ENCODE data around the gene PSMG4.
A peak's percentile ranks its signal among the peaks of the same experiment; 100 is the strongest.
"Not testable (repeated sequence)": the region's sequence is repeated elsewhere in the genome, so short reads cannot be mapped to it uniquely, and the experiment has no call there.

Gene PSMG4

DNA sequence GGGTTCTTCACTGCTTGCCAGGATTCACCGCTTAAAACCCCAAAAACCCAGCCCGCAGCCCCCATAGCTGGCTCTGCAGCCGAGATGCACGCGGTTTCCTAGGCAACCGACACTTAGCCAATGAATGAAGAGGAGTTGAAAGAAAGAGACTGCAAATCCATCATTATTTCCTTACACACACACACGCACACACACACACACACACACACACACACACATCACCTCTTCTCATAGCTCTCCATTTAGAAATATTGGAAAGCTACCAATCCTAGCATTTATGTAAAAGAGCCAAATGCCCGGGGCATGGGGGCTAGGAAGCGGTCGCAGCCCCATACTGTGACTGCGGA is 27.9 kb upstream of the PSMG4 start:
- no peak for DNase-seq

DNA sequence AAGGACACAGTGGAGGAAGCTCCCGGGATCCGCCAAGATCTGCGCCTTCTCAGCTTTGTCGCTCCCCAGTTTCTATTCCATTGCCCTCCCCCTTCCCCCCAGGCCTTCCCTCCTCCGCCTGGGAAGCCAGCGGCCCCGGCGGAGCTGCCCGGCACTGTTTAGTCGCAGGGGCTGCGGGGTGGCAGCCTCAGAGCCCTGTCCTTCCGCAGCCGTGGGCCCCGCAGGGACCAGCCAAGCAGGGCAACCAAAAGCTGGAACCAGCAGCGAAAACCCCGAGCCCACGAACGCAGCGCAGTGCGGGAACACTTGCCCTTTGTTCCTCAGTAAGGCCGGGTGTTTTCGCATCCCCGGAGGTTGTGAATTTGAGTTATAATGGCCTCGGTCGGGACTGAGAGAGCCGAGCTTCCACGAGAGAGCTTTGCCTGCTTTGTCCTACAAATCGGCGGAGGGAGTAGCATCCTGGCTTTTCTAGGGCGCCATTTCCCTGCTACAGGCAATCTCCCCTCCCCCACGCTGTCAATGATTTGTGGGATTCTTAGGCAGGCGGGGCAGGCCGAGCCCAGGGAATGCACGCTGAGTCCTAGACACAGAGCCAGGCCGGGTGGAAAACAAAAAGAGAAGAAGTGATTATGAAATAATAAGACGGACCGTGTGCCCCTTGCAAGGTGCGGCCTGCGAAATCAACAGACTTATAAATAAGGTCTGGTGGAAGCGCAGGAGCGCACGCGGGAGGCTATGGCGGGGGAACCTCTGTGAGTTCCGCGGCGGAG is 27.3 kb upstream of the PSMG4 start:
- no peak for DNase-seq

DNA sequence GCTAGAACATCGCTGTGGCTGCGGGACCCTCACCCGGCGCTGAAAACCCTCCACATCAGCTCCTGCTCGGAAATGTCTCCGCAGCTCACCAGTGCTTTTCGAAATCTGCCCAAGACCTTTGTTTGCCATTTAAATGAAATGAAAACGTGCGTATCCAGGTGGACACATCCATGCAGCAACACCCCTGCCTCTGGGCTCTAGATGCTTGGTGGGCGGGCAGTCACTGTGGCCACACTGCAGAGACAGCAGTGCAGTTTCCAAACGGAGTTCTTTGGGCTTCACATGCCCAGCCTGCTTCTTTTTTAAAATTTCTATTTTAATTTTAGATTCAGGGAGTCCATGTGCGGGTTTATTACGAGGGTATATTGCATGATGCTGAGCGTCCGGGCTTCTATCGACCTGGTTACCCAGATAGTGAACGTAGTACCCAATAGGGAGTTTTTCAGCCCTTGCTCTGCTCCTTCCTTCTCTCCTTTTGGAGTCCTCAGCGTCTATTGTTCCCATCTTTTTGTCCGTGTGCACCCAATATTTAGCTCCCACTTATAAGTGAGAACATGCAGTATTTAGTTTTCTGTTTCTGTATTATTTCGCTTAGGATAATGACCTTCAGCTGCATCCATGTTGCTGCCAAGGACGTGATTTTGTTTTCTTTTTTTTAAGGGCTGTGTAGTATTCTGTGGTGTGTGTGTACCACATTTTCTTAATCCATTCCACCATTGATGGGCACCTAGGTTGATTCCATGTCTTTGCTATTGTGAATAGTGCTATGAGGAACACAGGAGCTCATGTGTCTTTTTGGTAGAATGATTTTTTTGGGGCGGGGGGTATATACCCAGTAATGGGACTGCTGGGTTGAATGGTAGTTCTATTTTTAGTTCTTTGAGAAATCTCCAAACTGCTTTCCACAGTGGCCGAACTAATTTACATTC is 26.5 kb upstream of the PSMG4 start:
- no peak for DNase-seq

DNA sequence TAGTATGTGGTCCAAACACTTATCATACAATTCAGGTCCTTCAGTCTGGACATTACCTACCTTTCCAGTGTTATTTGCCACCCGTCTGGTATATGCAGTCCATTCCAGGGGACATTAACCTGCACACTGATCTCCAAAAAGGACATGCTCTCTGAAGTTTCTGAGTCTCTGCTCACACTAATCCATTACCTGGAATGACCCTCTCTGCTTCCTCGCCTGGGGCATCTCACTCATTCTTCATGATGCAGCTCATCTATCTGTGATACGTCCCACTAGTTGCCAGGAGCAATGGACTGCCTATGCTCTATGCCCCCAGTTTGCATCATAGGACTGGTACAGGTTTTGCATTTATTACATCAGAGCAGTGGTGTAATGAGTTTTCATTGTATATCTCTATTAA is 25.4 kb upstream of the PSMG4 start:
- no peak for DNase-seq

DNA sequence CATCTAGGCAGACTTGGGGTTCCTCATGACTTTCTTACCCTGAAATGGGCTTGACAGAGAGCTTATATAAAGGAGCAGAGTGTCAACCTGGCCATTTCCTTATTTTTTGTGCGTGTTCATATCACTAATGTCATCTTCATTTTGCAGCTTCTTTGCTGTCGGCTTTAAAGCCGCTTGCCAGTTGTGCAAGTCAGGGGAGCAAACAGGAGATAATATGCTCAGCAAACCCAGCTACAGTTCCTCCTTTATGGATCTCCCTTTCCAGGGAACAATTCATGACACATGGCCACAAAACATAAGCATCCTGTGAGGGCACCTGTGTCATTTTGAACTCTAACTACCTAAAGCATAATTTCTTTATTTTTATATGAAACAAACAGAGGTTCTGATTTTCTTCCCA is 24.8 kb upstream of the PSMG4 start:
- no peak for DNase-seq

DNA sequence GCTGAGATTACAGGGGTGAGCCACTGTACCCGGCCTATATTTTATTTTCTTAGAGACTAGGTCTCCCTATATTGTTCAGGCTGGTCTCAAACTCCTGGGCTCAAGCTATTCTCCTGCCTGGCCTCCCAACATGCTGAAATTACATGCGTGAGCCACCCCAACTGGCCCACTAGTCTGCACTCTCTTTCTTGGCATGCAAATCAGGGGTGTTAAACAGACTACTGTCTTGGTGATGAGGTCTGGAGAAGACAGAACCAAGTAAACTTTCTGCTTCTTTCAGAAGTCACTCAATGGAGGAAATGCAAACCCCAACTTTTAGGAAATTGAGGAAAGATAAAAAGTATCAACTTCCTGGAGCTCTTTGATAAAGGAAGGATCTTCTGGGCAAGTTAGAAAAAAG is 23.3 kb upstream of the PSMG4 start:
- no peak for DNase-seq

DNA sequence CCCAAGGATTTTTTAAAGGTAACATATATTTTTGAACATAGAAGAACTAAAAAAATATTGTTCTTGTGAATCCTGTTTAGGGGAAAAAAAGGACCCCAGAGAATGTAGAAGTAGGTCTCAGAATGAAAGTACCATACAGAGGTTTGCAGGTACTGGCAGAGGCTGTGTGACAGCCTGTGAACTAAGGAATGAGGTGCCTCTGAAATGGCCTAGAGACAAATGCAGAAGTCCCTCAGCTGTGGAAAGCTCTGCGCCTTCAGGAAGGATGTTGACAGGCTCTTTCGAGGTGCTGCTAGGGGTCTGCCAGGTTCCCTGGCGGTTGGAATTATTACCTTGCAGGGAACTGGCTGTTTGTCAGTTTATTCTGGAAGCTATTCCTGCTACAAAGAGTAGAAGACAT is 22.7 kb upstream of the PSMG4 start:
- no peak for DNase-seq

DNA sequence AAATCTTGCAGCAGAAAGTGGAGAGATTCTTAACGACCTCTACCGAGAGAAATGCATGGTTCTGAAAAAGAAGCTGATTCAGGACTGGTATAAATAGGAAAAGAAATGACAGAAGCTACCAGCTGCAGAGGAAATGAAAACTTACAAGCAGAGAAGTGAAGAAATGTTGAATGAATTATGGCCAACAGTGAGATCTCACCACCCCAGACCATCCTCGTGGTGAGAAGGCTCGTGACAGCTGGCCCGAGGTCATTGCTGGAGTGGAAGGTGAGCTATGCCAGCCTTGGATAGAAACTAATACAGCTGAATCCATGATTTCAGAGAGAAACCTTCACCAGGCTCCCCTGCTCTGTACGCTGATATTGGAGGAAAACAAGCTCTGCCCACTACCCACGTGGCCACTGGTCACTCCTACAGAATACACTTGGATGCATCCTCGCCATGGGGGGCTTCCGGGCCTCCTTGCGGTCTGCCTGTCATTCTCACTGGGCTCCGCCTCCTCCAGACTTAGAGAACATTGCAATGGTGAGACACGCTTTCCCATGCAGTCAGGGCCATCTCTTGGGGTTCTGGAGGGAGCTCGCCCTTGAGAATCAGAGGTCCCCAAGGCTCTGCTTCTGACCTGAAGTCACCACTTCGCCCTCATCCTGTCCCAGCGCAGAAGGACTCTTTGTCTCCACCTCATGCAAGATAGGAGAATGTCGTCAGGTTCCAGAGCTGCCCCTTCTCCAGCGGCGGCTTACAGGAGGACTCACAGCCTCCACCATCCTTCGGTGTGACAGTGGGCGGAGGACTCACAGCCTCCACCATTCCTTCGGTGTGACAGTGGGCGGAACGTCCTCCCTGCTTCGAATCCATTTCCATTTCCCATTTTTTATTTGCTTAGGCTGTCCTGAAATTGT is 20.7 kb upstream of the PSMG4 start:
- DNase-seq, result no peak

DNA sequence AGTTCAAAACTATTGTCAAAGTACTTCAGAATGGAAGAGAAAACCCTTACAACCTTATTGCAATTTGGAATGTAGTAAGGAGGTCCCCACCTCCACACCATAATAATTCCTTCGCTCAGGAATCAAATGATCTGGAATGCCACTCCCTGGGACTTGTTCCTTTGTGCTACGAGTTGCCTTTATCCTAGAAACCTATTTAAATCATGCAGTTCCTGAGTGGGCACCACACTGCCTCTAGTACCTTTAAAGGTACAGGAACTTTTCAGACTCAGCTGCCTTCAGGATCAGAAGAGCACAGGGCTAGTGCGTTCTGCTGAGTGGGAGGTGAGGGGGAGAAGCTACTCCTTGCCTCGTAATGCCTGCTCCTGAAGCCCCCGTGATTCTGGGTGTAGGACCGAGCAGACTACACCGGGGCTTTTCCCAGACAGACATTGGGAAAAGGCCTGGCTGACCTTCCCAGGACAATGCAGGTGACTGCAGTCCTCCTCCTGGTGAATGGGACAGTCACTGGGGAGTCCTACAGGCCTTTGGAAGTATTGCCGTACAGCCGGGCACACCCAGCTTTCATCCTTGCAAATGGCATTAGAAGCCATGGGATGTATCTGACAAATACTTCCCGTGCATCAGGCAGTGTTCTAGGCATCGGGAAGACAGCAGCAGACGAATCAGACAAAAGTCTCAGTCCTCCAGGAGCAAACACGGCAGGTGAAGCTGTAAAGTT is 19.5 kb upstream of the PSMG4 start:
- DNase-seq, result no peak

DNA sequence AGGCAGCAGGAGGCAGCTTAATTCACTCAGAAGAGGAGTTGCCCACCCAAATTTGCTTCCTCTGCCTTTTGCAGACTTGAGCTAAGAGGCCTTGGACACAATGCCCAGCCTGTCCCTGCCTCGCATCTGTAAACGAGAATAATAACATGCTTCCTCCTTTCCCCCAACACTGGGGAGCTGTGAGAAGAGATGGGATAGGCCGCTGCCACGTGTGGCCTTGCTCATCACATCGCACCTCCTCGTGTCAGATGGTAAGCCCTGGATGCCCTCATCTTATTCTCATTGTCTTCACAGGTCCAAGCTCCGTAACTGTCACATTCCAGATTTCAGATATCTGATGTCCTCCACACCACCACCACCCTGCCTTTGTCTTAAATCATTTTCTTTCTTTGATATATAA is 18.2 kb upstream of the PSMG4 start:
- DNase-seq, result no peak

DNA sequence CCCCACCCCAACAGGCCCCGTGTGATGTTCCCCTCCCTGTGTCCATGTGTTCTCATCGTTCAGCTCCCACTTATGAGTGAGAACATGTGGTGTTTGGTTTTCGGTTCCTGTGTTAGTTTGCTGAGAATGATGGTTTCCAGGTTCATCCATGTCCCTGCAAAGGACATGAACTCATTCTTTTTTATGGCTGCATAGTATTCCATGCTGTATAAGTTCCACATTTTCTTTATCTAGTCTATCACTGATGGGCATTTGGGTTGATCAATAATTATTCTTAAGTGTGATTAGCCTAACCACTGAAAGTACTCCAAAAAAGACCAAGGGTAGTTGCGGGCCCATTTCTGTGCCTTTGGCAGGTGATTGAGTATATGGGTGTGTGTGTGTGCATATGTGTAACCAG is 17.0 kb upstream of the PSMG4 start:
- DNase-seq, result not testable (repeated sequence)

DNA sequence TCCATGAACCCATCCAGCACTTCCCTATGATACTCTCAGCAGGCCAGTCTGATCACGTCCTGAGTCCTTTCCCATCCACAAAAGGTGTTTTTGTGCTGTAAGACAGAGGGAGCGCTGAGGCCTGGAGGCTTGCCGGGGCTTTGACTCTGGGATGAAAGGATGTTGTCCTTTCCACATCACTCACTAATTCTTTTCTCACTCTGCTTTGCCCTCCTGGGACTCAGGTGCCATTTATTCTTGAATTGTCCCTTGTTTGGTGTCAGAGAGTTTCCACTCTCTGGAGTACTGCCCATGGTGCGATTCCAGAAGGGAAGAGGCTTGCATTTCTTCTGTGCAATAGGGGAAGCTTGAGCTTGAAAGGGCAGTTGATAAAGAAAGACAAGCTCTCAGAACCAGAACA is 16.0 kb upstream of the PSMG4 start:
- DNase-seq, result no peak

DNA sequence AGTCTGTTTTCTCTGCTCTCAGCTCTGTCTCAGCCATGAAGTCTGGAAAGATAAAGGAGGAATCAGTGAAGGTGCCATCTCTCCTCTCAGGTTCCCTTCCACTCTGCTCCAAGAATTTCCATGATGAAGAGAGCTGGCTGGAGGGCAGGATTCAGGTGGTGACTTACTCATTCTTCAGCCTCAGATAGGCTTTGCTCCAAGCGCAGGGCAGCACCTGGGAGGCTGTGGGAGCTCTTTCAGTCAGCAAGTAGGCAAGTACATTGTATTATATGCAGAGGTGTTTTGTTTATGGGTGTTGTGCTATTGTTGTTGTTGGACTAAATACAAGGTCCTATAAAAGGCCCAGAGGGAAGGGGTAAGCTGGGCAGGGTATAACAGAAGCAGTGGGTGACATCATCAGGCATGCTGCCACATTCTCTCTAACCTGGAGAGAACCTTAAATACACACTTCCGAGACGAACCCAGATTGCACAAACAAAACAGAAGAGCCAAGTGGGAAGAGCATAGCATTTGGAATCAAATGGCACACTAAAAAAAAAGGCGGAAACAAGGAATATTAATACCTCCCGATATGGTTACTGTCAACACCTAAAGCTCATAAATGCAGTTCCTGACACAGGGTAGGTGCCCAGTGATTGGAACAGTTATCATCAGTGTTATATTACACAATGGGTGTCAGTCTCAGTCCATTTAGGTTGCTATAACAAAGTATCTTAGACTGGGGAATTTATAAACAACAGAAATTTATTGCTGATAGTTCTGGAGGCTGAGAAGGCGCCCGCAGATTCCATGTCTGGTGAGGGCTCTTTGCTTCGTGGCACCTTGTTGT is 14.5 kb upstream of the PSMG4 start:
- DNase-seq, result no peak

DNA sequence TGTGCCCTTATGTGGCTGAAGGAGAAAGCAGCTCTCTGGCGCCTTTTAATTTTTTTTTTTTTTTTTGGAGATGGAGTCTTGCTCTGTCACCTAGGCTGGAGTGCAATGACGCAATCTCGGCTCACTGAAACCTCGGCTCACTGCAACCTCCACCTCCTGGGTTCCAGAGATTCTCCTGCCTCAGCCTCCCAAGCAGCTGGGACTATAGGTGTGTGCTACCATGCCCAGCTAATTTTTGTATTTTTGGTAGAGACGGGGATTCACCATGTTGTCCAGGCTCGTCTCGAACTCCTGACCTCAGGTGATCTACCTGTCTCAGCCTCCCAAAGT is 13.9 kb upstream of the PSMG4 start:
- not testable (repeated sequence) for DNase-seq

DNA sequence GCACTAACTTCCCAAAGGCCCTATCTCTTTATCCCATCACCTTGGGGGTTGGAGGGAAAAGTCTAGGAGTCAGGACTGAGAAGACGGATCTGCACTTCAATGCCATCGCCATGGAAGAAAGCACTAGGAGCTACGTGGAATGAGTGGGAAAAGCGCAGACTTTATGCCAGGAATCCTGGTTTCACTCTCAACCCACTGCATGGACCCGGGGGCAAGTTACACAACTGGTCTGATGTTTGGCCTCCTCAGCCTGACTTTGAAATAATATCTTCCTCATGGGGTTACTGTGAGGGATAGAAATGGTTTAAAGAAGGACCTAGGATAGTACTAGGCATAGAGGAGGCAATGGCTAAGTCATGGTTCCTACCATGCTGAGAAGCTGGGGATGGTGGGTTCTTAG is 13.5 kb upstream of the PSMG4 start:
- no peak for DNase-seq

DNA sequence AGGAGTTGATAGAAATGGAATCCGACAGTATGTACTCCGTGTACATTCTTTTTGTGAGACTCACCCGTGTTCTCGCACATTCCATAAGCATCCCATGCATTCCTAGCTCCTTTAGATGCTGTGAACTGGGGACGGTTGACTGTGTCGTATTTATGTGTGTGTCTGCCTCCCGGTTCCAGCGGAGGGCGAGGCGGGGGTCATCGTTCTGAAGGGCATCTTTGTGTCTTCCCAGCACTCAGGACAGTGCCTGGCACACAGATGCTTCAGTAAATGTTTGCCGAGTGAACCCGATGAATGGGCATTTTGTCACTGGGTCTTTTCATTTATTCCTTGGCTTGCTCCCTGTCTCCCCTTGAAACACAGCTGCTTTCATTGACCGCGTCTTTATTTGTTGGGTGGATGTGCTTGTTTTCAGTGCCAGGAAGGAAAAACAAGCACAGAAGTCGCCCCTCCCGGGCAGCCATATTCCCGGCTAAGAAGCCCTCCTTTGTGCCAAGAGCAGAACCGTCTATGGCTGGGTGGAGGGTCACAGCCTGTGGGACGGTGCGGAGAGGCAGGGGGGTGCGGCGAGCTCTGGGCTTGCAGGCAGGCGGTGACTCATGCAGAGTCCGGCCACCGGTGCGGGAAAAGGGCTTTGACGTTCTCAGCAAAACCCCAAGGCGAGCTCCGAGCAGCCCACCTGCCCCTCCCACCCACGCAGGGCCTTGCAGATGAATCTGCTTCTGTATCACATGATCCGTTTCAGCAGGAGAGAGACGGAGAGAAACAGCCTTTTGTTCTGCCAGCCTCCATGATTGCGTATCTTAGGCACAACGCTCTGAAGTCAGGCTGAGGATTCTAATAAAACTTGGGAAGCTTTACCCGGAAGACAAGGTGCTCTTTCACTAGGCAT is 11.2 kb upstream of the PSMG4 start:
- DNase-seq, result no peak

DNA sequence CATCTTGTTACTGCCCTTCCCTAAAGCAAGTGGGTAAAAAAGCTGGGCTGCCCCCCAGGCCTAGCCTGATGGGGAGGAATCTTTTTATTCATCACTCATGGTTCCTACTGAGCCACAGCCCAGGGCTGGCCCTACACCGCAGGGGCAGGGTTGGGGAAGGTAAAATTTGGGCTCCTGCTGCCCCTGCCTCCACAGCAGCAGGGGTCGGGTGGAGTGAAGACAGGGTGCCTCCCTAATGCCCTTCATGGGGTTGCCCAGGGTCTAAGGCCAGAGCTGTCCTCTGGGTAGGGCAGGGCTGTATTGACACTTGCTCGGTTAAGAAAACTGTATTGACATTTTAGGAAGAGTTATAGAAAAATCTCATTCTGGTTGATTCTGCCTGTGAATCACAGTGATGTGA is 8.9 kb upstream of the PSMG4 start:
- DNase-seq, result no peak

DNA sequence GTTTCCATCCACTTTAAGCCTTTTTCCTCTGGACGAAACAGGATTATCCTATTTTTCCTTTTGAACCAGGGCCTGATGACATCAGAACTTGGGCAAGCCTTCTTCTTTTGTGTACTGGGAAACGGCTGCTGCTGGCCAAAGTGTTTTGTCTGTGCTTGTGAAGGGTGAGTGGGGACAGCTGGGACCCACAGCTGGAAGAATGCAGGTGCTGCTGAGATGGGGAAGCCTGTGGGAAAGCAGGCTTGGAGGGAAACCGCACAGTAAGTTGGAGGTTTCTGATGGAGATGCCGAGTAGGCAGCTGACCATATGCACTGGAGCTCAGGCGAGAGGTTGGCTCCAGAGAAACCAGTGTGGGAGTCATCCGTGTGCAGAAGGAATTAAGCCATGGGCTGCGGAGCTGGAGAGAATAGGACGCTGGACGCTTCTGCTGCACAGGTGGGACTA is 8.5 kb upstream of the PSMG4 start:
- no peak for DNase-seq

DNA sequence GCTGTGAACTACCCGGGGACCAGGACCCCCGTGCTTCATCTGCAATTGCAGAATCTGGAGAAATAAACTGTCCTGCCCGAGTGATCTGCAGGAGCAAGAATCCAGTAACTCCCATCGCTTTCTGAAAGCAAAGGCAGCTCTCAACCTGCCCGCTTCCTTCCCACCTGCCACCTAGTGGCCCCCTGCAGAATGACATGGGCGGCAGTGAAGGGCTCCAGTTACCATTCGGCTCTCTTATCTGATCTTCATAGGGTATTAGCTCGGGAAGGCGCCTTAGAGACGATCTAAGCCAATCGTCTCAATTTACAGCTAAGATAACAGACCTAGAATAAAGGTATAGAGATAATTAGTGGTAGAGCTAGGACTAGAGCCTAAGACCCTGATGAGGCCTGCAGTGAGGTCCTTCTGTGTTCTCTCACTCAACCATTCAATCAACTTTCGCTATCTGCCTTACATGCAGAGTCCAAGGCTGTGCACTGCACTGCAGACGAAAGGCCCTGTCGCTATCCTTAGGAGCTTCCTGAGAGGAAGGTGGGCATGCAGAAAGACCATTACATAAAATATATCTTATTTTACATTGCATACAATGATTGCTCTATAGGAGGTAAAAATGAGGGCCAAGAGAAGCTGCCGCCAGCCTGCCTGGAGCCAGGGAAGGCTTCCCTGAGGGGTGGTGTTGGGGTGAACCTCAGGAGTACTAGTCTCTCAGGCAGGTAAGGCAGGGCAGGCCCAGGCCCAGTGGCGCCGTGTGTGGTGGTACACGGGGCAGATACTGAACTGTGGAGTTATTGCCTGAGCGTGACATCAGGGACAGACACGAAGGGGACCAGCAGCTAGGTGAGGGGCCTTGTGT is 7.1 kb upstream of the PSMG4 start:
- peak; percentile 85 for DNase-seq

DNA sequence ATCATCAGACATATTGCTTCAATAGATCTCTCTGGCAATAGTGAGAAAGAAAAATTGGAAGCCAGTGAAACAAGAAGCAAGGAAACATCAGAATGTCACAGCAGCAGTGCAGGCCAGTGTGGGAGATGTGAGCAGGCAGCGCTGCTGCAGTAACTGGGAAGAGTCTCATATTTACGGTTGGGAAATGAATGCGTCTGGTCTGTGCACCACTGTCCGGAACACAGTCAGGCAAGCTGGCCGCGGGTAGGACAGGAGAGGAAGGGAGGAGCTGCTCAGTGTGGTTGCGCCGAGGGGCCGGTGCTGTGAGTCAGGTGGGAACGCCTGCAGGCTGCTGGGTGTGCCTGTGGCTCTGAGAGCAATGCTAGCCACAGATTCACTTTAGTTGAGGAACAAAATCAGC is 6.4 kb upstream of the PSMG4 start:
- no peak for DNase-seq

All from CD4-positive, alpha-beta T cell treated with Interleukin-17A for 1 hour (primary cell).